ENCODE measurements around the gene CLSTN2.

The CLSTN2 gene

DNA sequence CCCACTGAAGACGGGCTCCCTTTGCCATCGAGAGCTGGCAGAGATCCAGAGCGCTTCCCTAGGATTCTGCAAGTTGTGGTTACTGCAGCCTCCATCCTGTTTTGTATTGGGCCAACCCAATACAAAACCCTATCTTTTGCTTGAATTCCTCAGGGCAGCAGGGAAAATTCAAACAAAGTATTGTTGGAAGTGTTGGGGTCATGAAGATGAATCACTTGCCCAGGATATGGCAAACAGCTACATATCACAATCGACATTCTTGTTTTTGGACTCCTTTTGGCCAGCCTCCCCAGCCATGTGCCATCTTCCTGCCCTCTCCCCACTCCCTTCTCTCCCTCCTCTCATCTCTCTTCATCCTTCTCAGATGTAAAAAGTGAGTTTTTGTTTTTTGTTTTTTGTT lies 642.9 kb downstream of the CLSTN2 start:
- Histone ChIP-seq H2BK5ac (ENCODE audit: low read length) (no peak overlapping the region), H4K8ac (ENCODE audit: low read depth, low read length) (no peak overlapping the region), H3K23ac (ENCODE audit: low read depth, low read length, poor library complexity) (no peak overlapping the region), H2AFZ (ENCODE audit: low read length) (no peak overlapping the region), H4K91ac (ENCODE audit: low read depth, low read length, poor library complexity) (no peak overlapping the region), H3K27ac (replicated peaks; ENCODE audit: low read length) (no peak overlapping the region), H3K27me3 (ENCODE audit: control insufficient read depth in 3 of 3, insufficient read depth in 3 of 3, low read depth in 1 of 3, low read length in 3 of 3) (peaks cover 0 to 2% (median 0%) of the 10 kb centered on the region in 3 experiments), H2BK120ac (ENCODE audit: low read depth, low read length) (no peak overlapping the region), H2BK12ac (ENCODE audit: low read length) (no peak overlapping the region), H2BK15ac (ENCODE audit: low read length) (no peak overlapping the region), H3K4me1 (ENCODE audit: control insufficient read depth in 2 of 2, insufficient read depth in 1 of 2, low read depth in 1 of 2, low read length in 2 of 2) (peaks cover 0 to 2% of the 10 kb centered on the region in 2 donors), H3K4me2 (ENCODE audit: insufficient read depth, low read length, poor library complexity, severe bottlenecking) (no peak overlapping the region), H3K14ac (ENCODE audit: low read length) (no peak overlapping the region), H3K36me3 (replicated peaks in 1 of 2; ENCODE audit: control insufficient read depth in 2 of 2, insufficient read depth in 2 of 2, low read length in 2 of 2) (no peaks in the 10 kb centered on the region), H2AK5ac (ENCODE audit: low read depth, low read length) (no peak overlapping the region), H3K9me3 (replicated peaks in 1 of 2; ENCODE audit: control insufficient read depth in 2 of 2, insufficient read depth in 1 of 2, low read depth in 1 of 2, low read length in 2 of 2) (peaks cover 0 to 2% of the 10 kb centered on the region in 2 donors), H3K9ac (ENCODE audit: low read depth, low read length, poor library complexity) (no peak overlapping the region), H3K18ac (ENCODE audit: low read length) (no peak overlapping the region), H3K79me1 (ENCODE audit: low read depth, low read length) (no peaks in the 10 kb centered on the region), H3K4ac (ENCODE audit: low read length) (no peak overlapping the region), H3K4me3 (ENCODE audit: low read length in 2 of 2) (no peak overlapping the region)
- WGBS, 2 donors (ENCODE audit: extremely low coverage in 2 of 2, insufficient read length in 2 of 2, insufficient replicate concordance in 1 of 2) = no CpG with 5 or more reads among the region's 4 CpGs
- DNase-seq (ENCODE audit: low spot score) = no peak

DNA sequence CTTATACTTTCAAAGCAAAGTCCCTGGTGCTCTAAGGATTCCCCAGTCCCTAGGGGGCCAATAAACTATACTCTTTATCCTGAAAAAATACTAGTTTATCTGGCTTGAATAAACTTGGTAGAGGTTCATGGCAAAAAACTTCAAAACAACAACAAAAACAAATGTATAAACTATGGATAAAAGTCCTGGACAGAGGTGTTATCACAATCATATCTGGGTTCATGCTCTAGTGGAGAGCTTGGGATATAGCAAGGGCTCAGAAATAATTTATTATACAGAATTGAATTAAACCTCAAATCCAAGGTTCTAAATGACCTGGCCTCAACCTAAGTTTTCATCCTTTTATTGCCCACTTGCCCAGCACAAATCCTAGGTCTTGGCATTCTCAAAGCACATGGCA lies 644.3 kb downstream of the CLSTN2 start:
- H2BK120ac ChIP-seq (ENCODE audit: low read depth, low read length) = no peak overlapping the region
- H4K91ac ChIP-seq (ENCODE audit: low read depth, low read length, poor library complexity) = no peak overlapping the region
- no peak overlapping the region for H3K23ac ChIP-seq (ENCODE audit: low read depth, low read length, poor library complexity)
- H2BK15ac ChIP-seq (ENCODE audit: low read length) = no peak overlapping the region
- H3K9ac ChIP-seq (ENCODE audit: low read depth, low read length, poor library complexity) = no peak overlapping the region
- peaks cover 0 to 2% of the 10 kb centered on the region in 2 donors for H3K9me3 ChIP-seq (replicated peaks in 1 of 2; ENCODE audit: control insufficient read depth in 2 of 2, insufficient read depth in 1 of 2, low read depth in 1 of 2, low read length in 2 of 2)
- DNase-seq (ENCODE audit: low spot score) = no peak
- H2AK5ac ChIP-seq (ENCODE audit: low read depth, low read length) = no peak overlapping the region
- H3K4me3 ChIP-seq (ENCODE audit: low read length in 2 of 2) = no peak overlapping the region
- H3K14ac ChIP-seq (ENCODE audit: low read length) = no peak overlapping the region
- no peak overlapping the region for H3K18ac ChIP-seq (ENCODE audit: low read length)
- no peak overlapping the region for H3K4ac ChIP-seq (ENCODE audit: low read length)
- H2AFZ ChIP-seq (ENCODE audit: low read length) = no peak overlapping the region
- H3K4me1 ChIP-seq (ENCODE audit: control insufficient read depth in 2 of 2, insufficient read depth in 1 of 2, low read depth in 1 of 2, low read length in 2 of 2) = peaks cover 0 to 2% of the 10 kb centered on the region in 2 donors
- no peak overlapping the region for H3K27ac ChIP-seq (replicated peaks; ENCODE audit: low read length)
- H2BK5ac ChIP-seq (ENCODE audit: low read length) = no peak overlapping the region
- peaks cover 0 to 2% (median 0%) of the 10 kb centered on the region in 3 experiments for H3K27me3 ChIP-seq (ENCODE audit: control insufficient read depth in 3 of 3, insufficient read depth in 3 of 3, low read depth in 1 of 3, low read length in 3 of 3)
- no peak overlapping the region for H3K4me2 ChIP-seq (ENCODE audit: insufficient read depth, low read length, poor library complexity, severe bottlenecking)
- H3K79me1 ChIP-seq (ENCODE audit: low read depth, low read length) = no peaks in the 10 kb centered on the region
- H4K8ac ChIP-seq (ENCODE audit: low read depth, low read length) = no peak overlapping the region
- no peak overlapping the region for H2BK12ac ChIP-seq (ENCODE audit: low read length)
- H3K36me3 ChIP-seq (replicated peaks in 1 of 2; ENCODE audit: control insufficient read depth in 2 of 2, insufficient read depth in 2 of 2, low read length in 2 of 2) = no peaks in the 10 kb centered on the region

- no peak overlapping the region for H4K91ac ChIP-seq (ENCODE audit: low read depth, low read length, poor library complexity)
- H2BK5ac ChIP-seq (ENCODE audit: low read length) = no peak overlapping the region
- no peak for DNase-seq (ENCODE audit: low spot score)
- peaks cover 0 to 2% of the 10 kb centered on the region in 2 donors for H3K9me3 ChIP-seq (replicated peaks in 1 of 2; ENCODE audit: control insufficient read depth in 2 of 2, insufficient read depth in 1 of 2, low read depth in 1 of 2, low read length in 2 of 2)
- no peak overlapping the region for H3K4ac ChIP-seq (ENCODE audit: low read length)
- H2BK15ac ChIP-seq (ENCODE audit: low read length) = no peak overlapping the region
- H3K27ac ChIP-seq (replicated peaks; ENCODE audit: low read length) = no peak overlapping the region
- no peaks in the 10 kb centered on the region for H3K79me1 ChIP-seq (ENCODE audit: low read depth, low read length)
- no peak overlapping the region for H3K4me2 ChIP-seq (ENCODE audit: insufficient read depth, low read length, poor library complexity, severe bottlenecking)
- H3K36me3 ChIP-seq (replicated peaks in 1 of 2; ENCODE audit: control insufficient read depth in 2 of 2, insufficient read depth in 2 of 2, low read length in 2 of 2) = no peaks in the 10 kb centered on the region
- H2BK12ac ChIP-seq (ENCODE audit: low read length) = no peak overlapping the region
- peaks cover 0 to 2% (median 0%) of the 10 kb centered on the region in 3 experiments for H3K27me3 ChIP-seq (ENCODE audit: control insufficient read depth in 3 of 3, insufficient read depth in 3 of 3, low read depth in 1 of 3, low read length in 3 of 3)
- WGBS, 2 donors (ENCODE audit: extremely low coverage in 2 of 2, insufficient read length in 2 of 2, insufficient replicate concordance in 1 of 2) = no CpG with 5 or more reads among the region's 1 CpG
- no peak overlapping the region for H2AK5ac ChIP-seq (ENCODE audit: low read depth, low read length)
- H2BK120ac ChIP-seq (ENCODE audit: low read depth, low read length) = no peak overlapping the region
- H3K4me1 ChIP-seq (ENCODE audit: control insufficient read depth in 2 of 2, insufficient read depth in 1 of 2, low read depth in 1 of 2, low read length in 2 of 2) = peaks cover 0 to 2% of the 10 kb centered on the region in 2 donors
- H3K4me3 ChIP-seq (ENCODE audit: low read length in 2 of 2) = no peak overlapping the region
- H3K23ac ChIP-seq (ENCODE audit: low read depth, low read length, poor library complexity) = no peak overlapping the region
- H4K8ac ChIP-seq (ENCODE audit: low read depth, low read length) = no peak overlapping the region
- no peak overlapping the region for H2AFZ ChIP-seq (ENCODE audit: low read length)
- no peak overlapping the region for H3K9ac ChIP-seq (ENCODE audit: low read depth, low read length, poor library complexity)
- H3K14ac ChIP-seq (ENCODE audit: low read length) = no peak overlapping the region
- no peak overlapping the region for H3K18ac ChIP-seq (ENCODE audit: low read length)
These were observed 645.8 kb downstream of the CLSTN2 start for GRCh38 chr3:140580746-140581145.

- no peak overlapping the region for H4K91ac ChIP-seq (ENCODE audit: low read depth, low read length, poor library complexity)
- no peak overlapping the region for H2BK5ac ChIP-seq (ENCODE audit: low read length)
- no peak overlapping the region for H3K4me3 ChIP-seq (ENCODE audit: low read length in 2 of 2)
- no peak for DNase-seq (ENCODE audit: low spot score)
- H3K18ac ChIP-seq (ENCODE audit: low read length) = no peak overlapping the region
- no peaks in the 10 kb centered on the region for H3K27me3 ChIP-seq (ENCODE audit: control insufficient read depth in 3 of 3, insufficient read depth in 3 of 3, low read depth in 1 of 3, low read length in 3 of 3)
- H2AK5ac ChIP-seq (ENCODE audit: low read depth, low read length) = no peak overlapping the region
- H3K9me3 ChIP-seq (replicated peaks in 1 of 2; ENCODE audit: control insufficient read depth in 2 of 2, insufficient read depth in 1 of 2, low read depth in 1 of 2, low read length in 2 of 2) = peaks cover 0 to 4% of the 10 kb centered on the region in 2 donors
- no peaks in the 10 kb centered on the region for H3K36me3 ChIP-seq (replicated peaks in 1 of 2; ENCODE audit: control insufficient read depth in 2 of 2, insufficient read depth in 2 of 2, low read length in 2 of 2)
- no peak overlapping the region for H2BK12ac ChIP-seq (ENCODE audit: low read length)
- H4K8ac ChIP-seq (ENCODE audit: low read depth, low read length) = no peak overlapping the region
- H3K4me1 ChIP-seq (ENCODE audit: control insufficient read depth in 2 of 2, insufficient read depth in 1 of 2, low read depth in 1 of 2, low read length in 2 of 2) = peaks cover 0 to 4% of the 10 kb centered on the region in 2 donors
- no peak overlapping the region for H3K27ac ChIP-seq (replicated peaks; ENCODE audit: low read length)
- no peak overlapping the region for H3K14ac ChIP-seq (ENCODE audit: low read length)
- H3K79me1 ChIP-seq (ENCODE audit: low read depth, low read length) = no peaks in the 10 kb centered on the region
- no peak overlapping the region for H2BK15ac ChIP-seq (ENCODE audit: low read length)
- H2AFZ ChIP-seq (ENCODE audit: low read length) = no peak overlapping the region
- H2BK120ac ChIP-seq (ENCODE audit: low read depth, low read length) = no peak overlapping the region
- H3K4ac ChIP-seq (ENCODE audit: low read length) = no peak overlapping the region
- H3K9ac ChIP-seq (ENCODE audit: low read depth, low read length, poor library complexity) = no peak overlapping the region
- no peak overlapping the region for H3K23ac ChIP-seq (ENCODE audit: low read depth, low read length, poor library complexity)
- WGBS, 2 donors (ENCODE audit: extremely low coverage in 2 of 2, insufficient read length in 2 of 2, insufficient replicate concordance in 1 of 2) = no CpG with 5 or more reads among the region's 1 CpG
- H3K4me2 ChIP-seq (ENCODE audit: insufficient read depth, low read length, poor library complexity, severe bottlenecking) = no peak overlapping the region
These were observed 649.6 kb downstream of the CLSTN2 start for GRCh38 chr3:140584549-140584948.

Measured in neuronal stem cell (in vitro differentiated cells).